HG02759 (cell line): Measurements from ENCODE around the gene GALNTL6.

ENCODE experiments used
- ATAC-seq: cut with Tn5 transposase; IDR thresholded peaks from one replicate; pipeline ENCODE4 v1.9.1; 2021; ENCODE audit warnings: mild to moderate bottlenecking, moderate library complexity; ENCODE audit not compliant: unreplicated experiment

Gene GALNTL6

GRCh38 chr4:172099376-172099775 lies 286.2 kb downstream of the GALNTL6 start:
- ATAC-seq, result no peak

- ATAC-seq, result no peak
These were observed 290.3 kb downstream of the GALNTL6 start for GRCh38 chr4:172103456-172103855.

GRCh38 chr4:172104539-172104938 lies 291.3 kb downstream of the GALNTL6 start:
- ATAC-seq, result no peak

DNA sequence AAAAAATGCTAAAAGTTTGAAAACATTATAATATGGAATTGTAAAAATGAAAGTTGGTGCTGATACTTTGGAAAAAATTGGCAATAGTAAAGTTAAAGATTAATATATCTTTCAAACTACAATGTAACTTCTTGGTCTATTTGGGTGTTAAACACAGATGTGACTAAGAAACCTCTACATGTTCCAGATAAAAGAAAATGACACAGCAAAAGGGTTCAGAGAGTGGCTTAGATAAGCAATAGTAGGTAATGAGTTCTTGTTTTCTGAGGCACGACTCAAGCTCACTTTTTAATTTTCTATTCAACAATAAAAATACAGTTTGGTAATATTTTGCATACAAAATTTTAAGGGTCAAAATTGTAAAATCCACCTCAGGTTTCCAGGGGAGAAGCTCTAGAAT lies 292.7 kb downstream of the GALNTL6 start:
- no peak for ATAC-seq

DNA sequence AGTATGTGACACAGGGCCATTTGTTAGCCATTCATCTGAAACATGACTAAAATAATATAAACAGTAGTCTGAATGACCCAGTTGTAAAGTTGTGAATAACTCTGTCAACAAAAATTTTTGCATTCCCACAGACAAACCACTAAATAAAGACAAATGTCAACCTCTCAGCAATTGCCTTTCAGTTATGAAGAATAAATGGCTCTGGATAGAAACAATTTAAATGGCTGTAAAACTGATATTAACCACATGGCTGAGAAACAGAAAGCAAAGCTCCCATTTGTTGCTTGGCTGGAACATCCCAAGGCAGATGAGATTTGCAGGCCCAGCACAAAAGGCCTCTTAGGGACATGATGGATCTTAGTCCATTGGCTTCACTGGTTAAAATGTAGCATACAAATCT lies 296.3 kb downstream of the GALNTL6 start:
- no peak for ATAC-seq

DNA sequence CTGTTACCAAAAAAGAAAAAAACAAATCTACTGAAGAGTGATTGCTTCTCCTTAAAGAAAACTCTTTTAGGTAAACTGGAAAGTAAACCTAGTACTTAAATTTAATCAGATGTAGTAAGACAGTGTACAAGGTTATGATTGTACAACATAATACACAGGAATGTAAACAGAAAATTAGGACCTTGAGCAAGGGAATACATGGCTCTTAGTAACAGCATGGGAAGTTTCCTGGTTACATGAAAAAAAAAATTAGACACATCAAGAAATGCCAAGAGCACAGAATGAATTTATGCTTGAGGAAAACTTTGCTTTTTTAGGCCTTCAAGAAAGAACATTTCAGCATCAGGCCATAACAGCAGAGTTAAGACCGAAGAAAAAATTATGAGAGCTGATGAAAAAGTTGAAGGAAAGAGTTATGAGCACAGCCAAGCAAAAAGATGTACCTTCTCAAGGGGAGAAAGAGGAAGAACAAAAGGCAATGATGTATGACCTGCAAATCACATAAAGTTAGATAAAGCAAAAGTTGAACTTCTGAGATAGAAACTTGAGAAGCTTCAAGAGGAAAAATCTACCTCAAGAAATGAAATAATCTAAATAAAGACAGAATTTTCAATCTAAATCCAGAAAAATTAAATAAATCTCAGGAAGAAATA lies 311.6 kb downstream of the GALNTL6 start:
- ATAC-seq, result no peak

DNA sequence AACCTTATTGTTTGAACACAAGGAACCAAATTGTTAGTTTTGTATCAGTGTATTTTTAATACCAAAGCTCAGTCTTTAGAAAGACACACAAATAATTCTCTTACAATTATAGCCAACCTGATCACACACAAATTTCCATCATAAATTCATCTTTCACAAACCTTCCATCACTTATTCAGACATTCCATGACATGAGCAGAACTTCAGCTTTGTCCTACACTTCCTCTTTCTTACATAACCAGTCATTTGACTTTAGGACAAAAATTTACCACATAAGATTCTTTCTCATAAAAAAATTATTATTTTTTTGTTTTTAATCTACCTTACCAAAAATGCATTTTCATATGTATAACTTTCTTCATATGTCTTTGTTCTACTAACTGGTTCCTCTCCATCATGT lies 312.2 kb downstream of the GALNTL6 start:
- no peak for ATAC-seq

DNA sequence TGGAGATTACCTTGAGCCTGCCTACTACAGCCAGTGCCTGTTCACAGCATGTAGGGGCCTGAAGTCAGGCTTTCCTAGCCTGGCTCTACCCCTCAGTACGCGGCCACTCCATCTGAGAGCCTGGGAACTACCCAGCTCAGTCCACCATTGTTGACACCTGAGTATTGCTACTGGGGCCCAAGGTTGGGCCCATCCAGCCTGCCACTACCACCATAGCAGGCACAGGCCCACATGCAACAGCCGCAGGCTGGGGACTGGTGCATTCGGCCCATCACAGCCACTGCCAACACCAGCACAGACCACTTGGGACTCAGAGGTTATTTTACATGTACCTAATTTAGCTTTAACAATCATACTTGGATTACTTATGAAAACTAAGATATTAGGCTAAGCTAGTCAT lies 314.0 kb downstream of the GALNTL6 start:
- no peak for ATAC-seq

GRCh38 chr4:172129593-172129992 lies 316.4 kb downstream of the GALNTL6 start:
- no peak for ATAC-seq

GRCh38 chr4:172134521-172134920 lies 321.3 kb downstream of the GALNTL6 start:
- ATAC-seq, result no peak

GRCh38 chr4:172141025-172141424 lies 327.8 kb downstream of the GALNTL6 start:
- no peak for ATAC-seq

DNA sequence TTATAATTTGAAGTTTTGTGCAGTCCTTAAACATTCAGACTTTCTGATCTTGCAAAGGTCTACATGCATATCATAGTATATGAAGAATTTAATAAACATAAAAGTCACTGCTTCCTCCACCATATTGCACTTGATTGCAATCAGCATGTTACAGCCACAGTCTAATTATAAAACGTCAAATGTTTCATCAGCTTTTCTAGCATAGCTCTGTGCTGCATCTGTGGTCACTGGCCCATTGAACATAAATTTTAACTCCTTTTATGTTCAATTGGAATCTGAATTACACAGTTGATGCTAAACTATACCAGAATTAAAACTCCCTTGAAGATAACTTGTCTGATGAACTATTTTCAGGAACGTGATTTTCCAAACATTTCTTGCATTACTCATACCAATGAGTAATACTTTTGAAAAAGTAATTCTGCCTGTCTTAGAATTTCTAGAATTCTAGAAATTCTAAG lies 329.1 kb downstream of the GALNTL6 start:
- no peak for ATAC-seq

DNA sequence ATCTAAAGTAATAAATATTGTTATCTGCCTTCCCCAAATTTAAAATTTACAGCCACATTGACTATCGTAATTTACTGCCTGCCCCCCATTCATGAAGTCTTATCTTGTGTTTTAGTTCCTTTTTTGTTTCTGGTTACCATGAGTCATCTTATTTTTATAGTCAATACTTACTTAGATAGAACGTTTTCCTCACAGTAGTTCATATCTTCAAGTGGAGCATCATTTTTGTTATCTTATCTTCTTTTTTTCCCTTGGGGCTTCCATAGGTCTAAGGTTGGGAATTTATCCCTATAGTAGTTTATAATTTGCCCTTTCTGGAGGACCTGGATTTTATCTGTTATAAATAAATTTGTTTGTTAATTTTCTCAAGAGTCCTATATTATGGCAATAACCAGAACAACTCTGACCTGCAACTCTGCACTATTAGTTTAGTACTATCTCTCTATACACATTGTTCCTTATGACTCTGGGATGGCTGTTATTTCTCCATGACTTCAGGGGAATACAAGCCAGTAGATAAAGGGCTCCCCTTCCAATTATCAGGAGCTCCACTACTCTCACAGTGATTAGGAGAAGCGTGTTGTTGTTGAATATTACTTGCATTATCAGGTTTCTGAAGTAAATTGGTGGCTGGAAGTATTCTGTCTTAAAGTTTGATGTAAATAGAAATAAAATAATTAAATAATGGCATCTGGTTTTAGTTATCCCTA lies 330.6 kb downstream of the GALNTL6 start:
- ATAC-seq, result no peak

- no peak for ATAC-seq
These were observed 334.5 kb downstream of the GALNTL6 start for GRCh38 chr4:172147687-172148086.

GRCh38 chr4:172149329-172149728 lies 336.1 kb downstream of the GALNTL6 start:
- ATAC-seq, result no peak

DNA sequence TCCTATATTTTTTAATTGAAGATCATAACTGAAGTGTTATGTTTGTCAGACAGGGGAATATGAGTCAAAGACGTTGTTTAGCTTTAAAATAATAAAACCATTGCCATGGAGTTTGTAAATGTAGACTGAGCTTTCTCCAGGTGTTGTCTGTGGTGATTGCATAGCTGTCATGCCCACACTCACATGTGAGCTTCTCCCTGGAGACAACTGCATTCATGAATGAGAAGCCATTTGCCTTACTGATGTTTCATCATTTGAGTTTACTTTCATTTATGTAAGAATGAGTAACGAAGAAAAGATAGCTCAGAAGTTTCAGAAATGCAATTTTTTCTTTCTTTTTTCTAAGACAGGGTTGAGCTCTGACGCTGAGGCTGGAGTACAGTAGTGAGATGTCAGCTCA lies 339.1 kb downstream of the GALNTL6 start:
- ATAC-seq, result no peak

- no peak for ATAC-seq
These were observed 340.5 kb downstream of the GALNTL6 start for GRCh38 chr4:172153719-172154118.

- ATAC-seq, result no peak
These were observed 342.7 kb downstream of the GALNTL6 start for GRCh38 chr4:172155838-172156345.

DNA sequence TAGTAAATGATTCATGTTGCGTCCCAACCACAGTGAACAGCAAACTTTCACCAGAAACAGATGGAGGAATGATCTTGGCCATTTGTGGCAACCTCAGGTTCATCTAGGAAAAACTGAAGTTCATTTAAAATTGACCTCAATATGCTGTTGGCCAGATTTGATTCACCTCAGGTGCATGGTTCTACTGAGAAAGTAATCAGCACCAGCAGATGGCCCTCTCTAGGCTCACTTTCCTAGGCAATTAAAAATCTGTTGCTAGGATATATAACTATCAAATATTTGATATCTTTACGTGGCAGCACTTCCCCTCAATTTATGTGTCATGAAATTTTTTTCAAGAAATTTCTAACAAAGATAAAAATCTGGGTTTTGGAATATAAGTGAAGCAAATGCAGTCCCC lies 344.7 kb downstream of the GALNTL6 start:
- no peak for ATAC-seq

- ATAC-seq, result no peak
These were observed 350.0 kb downstream of the GALNTL6 start for GRCh38 chr4:172163215-172163614.

GRCh38 chr4:172168888-172169287 lies 355.7 kb downstream of the GALNTL6 start:
- no peak for ATAC-seq

GRCh38 chr4:172169871-172170270 lies 356.7 kb downstream of the GALNTL6 start:
- ATAC-seq, result no peak
